Vagina (tissue), 2 donors: ENCODE results near the gene NLRX1. TPM values are rescaled to one million over a fixed set of nuclear protein-coding genes. Genes with fewer than 3 reads are reported as not detected.

Experiments
- DNase-seq, 2 donors: peaks; one replicate each; pipeline ENCODE4 v3.0.0-alpha.2; 2017; ENCODE audit errors: extremely low spot score in 2 of 2
- H3K27ac ChIP-seq: fragments of 200-600 bp; sonication (generic); one replicate; pipeline ENCODE4 v1.5.1; 2019
- H3K27me3 ChIP-seq: fragments of 200-600 bp; sonication (generic); one replicate; pipeline ENCODE4 v1.5.1; 2019
- H3K36me3 ChIP-seq, 2 donors: fragments of 200-600 bp; sonication (generic); one replicate each; pipeline ENCODE4 v1.5.1; 2017 to 2019
- H3K4me1 ChIP-seq: fragments of 200-600 bp; sonication (generic); one replicate; pipeline ENCODE4 v1.5.1; 2019
- H3K4me3 ChIP-seq, 2 donors: fragments of 200-600 bp; sonication (generic); 1 replicate in 1 of 2; 2 replicates in 1 of 2; pipeline ENCODE4 v1.5.1; 2016 to 2019
- H3K9me3 ChIP-seq: fragments of 200-600 bp; sonication (generic); one replicate; pipeline ENCODE4 v1.5.1; 2019
- CTCF ChIP-seq, 3 experiments: fragments of 450-650 bp in 2 of 3; fragments of 200-600 bp in 1 of 3; sonication (generic) in 1 of 3; IDR thresholded peaks; one replicate each; pipeline ENCODE4 v1.5.1; 2017 to 2019; ENCODE audit warnings: antibody characterized with exemption in 3 of 3, mild to moderate bottlenecking in 2 of 3, moderate library complexity in 2 of 3
- POLR2A ChIP-seq, 2 donors: fragments of 450-650 bp; IDR thresholded peaks; one replicate each; pipeline ENCODE4 v1.6.1; 2017; ENCODE audit warnings: antibody characterized with exemption in 2 of 2, mild to moderate bottlenecking in 2 of 2, moderate library complexity in 2 of 2
- POLR2AphosphoS5 ChIP-seq, 2 donors: sonication (generic); formaldehyde crosslinking; IDR thresholded peaks; one replicate each; pipeline ENCODE4 v1.9.0; 2017; ENCODE audit warnings: antibody characterized with exemption in 2 of 2, mild to moderate bottlenecking in 2 of 2, low read depth in 1 of 2; ENCODE audit not compliant: insufficient read depth in 1 of 2
- intact Hi-C: fragments of 100-400 bp; cut with DNase I; formaldehyde crosslinking; loops from one replicate; pipeline ENCODE4 v1.15.1; 2023
- total RNA-seq: library from RNA; depleted of rRNA; stranded (reverse); fragments of >200 nt; gene quantifications from one replicate; pipeline ENCODE4 v1.2.3, GENCODE V29; 2016

Gene NLRX1
- total RNA-seq, 1 donor from 2014 or later, result 15.5 TPM

- H3K4me1 ChIP-seq, result peaks cover 11% of the 10 kb centered on the region
- TF ChIP-seq POLR2A (IDR thresholded peaks at IDR 0.05), result no peak
- peak overlapping the region; percentile 94 for H3K27ac ChIP-seq
- peak overlapping the region; percentile 83 to 85 for H3K4me3 ChIP-seq
- intact Hi-C loops, result no loop called here
- DNase-seq, result no peak
- H3K27me3 ChIP-seq, result no peaks in the 10 kb centered on the region
- H3K36me3 ChIP-seq, result peaks cover 0 to 10% of the 10 kb centered on the region in 2 donors
- no peaks in the 10 kb centered on the region for H3K9me3 ChIP-seq
Observed at GRCh38 chr11:119169282-119169719, 776 bp downstream of the NLRX1 start.

- DNase-seq, result no peak
- TF ChIP-seq POLR2A (IDR thresholded peaks at IDR 0.05) (no peak), POLR2AphosphoS5 (IDR thresholded peaks at IDR 0.05; ENCODE audit: insufficient read depth in 1 of 2, low read depth in 1 of 2) (no peak), CTCF (IDR thresholded peaks at IDR 0.05) (no peak)
- Histone ChIP-seq H3K27me3 (no peaks in the 10 kb centered on the region), H3K4me1 (peaks cover 11% of the 10 kb centered on the region), H3K4me3 (no peak overlapping the region), H3K36me3 (peaks cover 0 to 24% of the 10 kb centered on the region in 2 donors), H3K9me3 (no peaks in the 10 kb centered on the region), H3K27ac (no peak overlapping the region)
- intact Hi-C loops, result no loop called here
Observed at GRCh38 chr11:119172513-119172912, 4.0 kb downstream of the NLRX1 start.

GRCh38 chr11:119173453-119173852 lies 4.9 kb downstream of the NLRX1 start:
- no peak overlapping the region for H3K4me3 ChIP-seq
- peaks cover 11% of the 10 kb centered on the region for H3K4me1 ChIP-seq
- no peak for DNase-seq
- no peak for TF ChIP-seq POLR2AphosphoS5 (IDR thresholded peaks at IDR 0.05; ENCODE audit: insufficient read depth in 1 of 2, low read depth in 1 of 2)
- no peak for TF ChIP-seq POLR2A (IDR thresholded peaks at IDR 0.05)
- TF ChIP-seq CTCF (IDR thresholded peaks at IDR 0.05), result no peak
- H3K27ac ChIP-seq, result no peak overlapping the region
- intact Hi-C loops, result no loop called here
- H3K27me3 ChIP-seq, result no peaks in the 10 kb centered on the region
- H3K9me3 ChIP-seq, result no peaks in the 10 kb centered on the region
- peaks cover 0 to 28% of the 10 kb centered on the region in 2 donors for H3K36me3 ChIP-seq

GRCh38 chr11:119175493-119176077 lies 7.1 kb downstream of the NLRX1 start:
- H3K36me3 ChIP-seq, result peaks cover 0 to 28% of the 10 kb centered on the region in 2 donors
- TF ChIP-seq CTCF (IDR thresholded peaks at IDR 0.05) (no peak), POLR2AphosphoS5 (IDR thresholded peaks at IDR 0.05; ENCODE audit: insufficient read depth in 1 of 2, low read depth in 1 of 2) (no peak), POLR2A (IDR thresholded peaks at IDR 0.05) (no peak)
- no peaks in the 10 kb centered on the region for H3K9me3 ChIP-seq
- H3K4me1 ChIP-seq, result no peaks in the 10 kb centered on the region
- DNase-seq, result no peak
- H3K4me3 ChIP-seq, result no peak overlapping the region
- H3K27ac ChIP-seq, result no peak overlapping the region
- intact Hi-C loops, result no loop called here
- no peaks in the 10 kb centered on the region for H3K27me3 ChIP-seq

GRCh38 chr11:119178166-119178680 lies 9.7 kb downstream of the NLRX1 start:
- Histone ChIP-seq H3K9me3 (no peaks in the 10 kb centered on the region), H3K4me1 (no peaks in the 10 kb centered on the region), H3K4me3 (no peak overlapping the region), H3K36me3 (peaks cover 0 to 42% of the 10 kb centered on the region in 2 donors), H3K27me3 (no peaks in the 10 kb centered on the region), H3K27ac (no peak overlapping the region)
- no peak for TF ChIP-seq POLR2A (IDR thresholded peaks at IDR 0.05)
- TF ChIP-seq CTCF (IDR thresholded peaks at IDR 0.05), result no peak
- TF ChIP-seq POLR2AphosphoS5 (IDR thresholded peaks at IDR 0.05; ENCODE audit: insufficient read depth in 1 of 2, low read depth in 1 of 2), result no peak
- no peak for DNase-seq
- intact Hi-C loops, result no loop called here
